GM18499 (cell line): Measurements from ENCODE around the gene HNRNPA3.
"Not testable (repeated sequence)": the region's sequence is repeated elsewhere in the genome, so short reads cannot be mapped to it uniquely, and the experiment has no call there.

Experiments
- ATAC-seq: cut with Tn5 transposase; IDR thresholded peaks from one replicate; pipeline ENCODE4 v1.9.1; 2021; ENCODE audit warnings: moderate number of reproducible peaks; ENCODE audit not compliant: insufficient read depth, unreplicated experiment

The HNRNPA3 gene

GRCh38 chr2:177187631-177188312, 24.8 kb upstream of the HNRNPA3 start:
- ATAC-seq: no peak

- no peak for ATAC-seq
Measured at GRCh38 chr2:177188482-177189469, 23.8 kb upstream of the HNRNPA3 start.

- no peak for ATAC-seq
Measured at GRCh38 chr2:177190941-177191340, 21.7 kb upstream of the HNRNPA3 start.

- ATAC-seq: no peak
Measured at GRCh38 chr2:177192788-177193187, 19.8 kb upstream of the HNRNPA3 start.

- no peak for ATAC-seq
Measured at GRCh38 chr2:177193240-177193639, 19.4 kb upstream of the HNRNPA3 start.

GRCh38 chr2:177195194-177195593, 17.4 kb upstream of the HNRNPA3 start:
- no peak for ATAC-seq

GRCh38 chr2:177200419-177200818, 12.2 kb upstream of the HNRNPA3 start:
- ATAC-seq: not testable (repeated sequence)

GRCh38 chr2:177201919-177202346, 10.7 kb upstream of the HNRNPA3 start:
- no peak for ATAC-seq

- ATAC-seq: no peak
Measured at GRCh38 chr2:177204417-177204816, 8.2 kb upstream of the HNRNPA3 start.

GRCh38 chr2:177207101-177207500, 5.5 kb upstream of the HNRNPA3 start:
- peak; percentile 58 for ATAC-seq

GRCh38 chr2:177211169-177211568, 1.4 kb upstream of the HNRNPA3 start:
- no peak for ATAC-seq

- no peak for ATAC-seq
Measured at GRCh38 chr2:177211576-177212105, 953 bp upstream of the HNRNPA3 start.

- ATAC-seq: peak; percentile 28
Measured at GRCh38 chr2:177212891-177213856, 580 bp downstream of the HNRNPA3 start.

GRCh38 chr2:177217247-177217843, 4.8 kb downstream of the HNRNPA3 start:
- ATAC-seq: no peak

GRCh38 chr2:177219787-177220186, 7.2 kb downstream of the HNRNPA3 start:
- not testable (repeated sequence) for ATAC-seq

GRCh38 chr2:177221534-177221933, 8.9 kb downstream of the HNRNPA3 start:
- no peak for ATAC-seq

- ATAC-seq: no peak
Measured at GRCh38 chr2:177221970-177222369, 9.4 kb downstream of the HNRNPA3 start.

- not testable (repeated sequence) for ATAC-seq
Measured at GRCh38 chr2:177223436-177223835, 10.8 kb downstream of the HNRNPA3 start.

- ATAC-seq: no peak
Measured at GRCh38 chr2:177225965-177226360, 13.4 kb downstream of the HNRNPA3 start.
